Motor neuron (in vitro differentiated cells): ENCODE measurements around the gene NR1I3. TPM values are rescaled to one million over a fixed set of nuclear protein-coding genes. Genes with fewer than 3 reads are reported as not detected.
"Not testable (repeated sequence)": the region's sequence is repeated elsewhere in the genome, so short reads cannot be mapped to it uniquely, and the experiment has no call there.

ENCODE experiments used
- ATAC-seq, 8 experiments: fragments of 200-7000 bp; cut with Tn5 transposase; replicated peaks in 6 of 8; 2 replicates each; pipeline ENCODE4 v1.8.0; 2021; ENCODE audit warnings: mild to moderate bottlenecking in 8 of 8, moderate library complexity in 8 of 8
- H3K27ac ChIP-seq, 2 donors: fragments of 250-450 bp; sonication (Bioruptor Pico); 2 replicates each; pipeline ENCODE4 v1.9.0; 2021; ENCODE audit warnings: antibody characterized with exemption in 2 of 2, mild to moderate bottlenecking in 2 of 2, moderate library complexity in 1 of 2
- H3K4me1 ChIP-seq, 2 donors: fragments of 250-450 bp; sonication (Bioruptor Pico); replicated peaks in 1 of 2; 2 replicates each; pipeline ENCODE4 v1.6.1; 2021; ENCODE audit warnings: antibody characterized with exemption in 2 of 2, mild to moderate bottlenecking in 2 of 2, moderate library complexity in 1 of 2
- H3K4me3 ChIP-seq, 5 donors: fragments of 250-450 bp; sonication (Bioruptor Pico); 2 replicates each; pipeline ENCODE4 v1.9.0; 2021; ENCODE audit warnings: antibody characterized with exemption in 5 of 5, mild to moderate bottlenecking in 5 of 5, moderate library complexity in 4 of 5
- WGBS, 10 experiments: fragments of 450-650 bp; shearing (Covaris generic); methylation state at CpG; one replicate each; pipeline ENCODE4 v1.0.0; 2022; 5-methylcytosine and 5-hydroxymethylcytosine counted together
- in situ Hi-C, 9 experiments: fragments of 400-800 bp; cut with MboI; loops; one replicate each; pipeline ENCODE4 v1.15.0; 2021; ENCODE audit warnings: low sequenced_read_pairs in 9 of 9, low pct_unique_long_range_greater_than_20kb in 2 of 9; ENCODE audit not compliant: unreplicated experiment in 9 of 9
- total RNA-seq, 8 experiments: library from RNA; unstranded; fragments of 300-600 nt; gene quantifications; 2 replicates each; pipeline versions ENCODE4 v1.2.3 to v1.2.4, GENCODE V29; 2022

Gene NR1I3
- total RNA-seq, 8 experiments from 2014 or later: 1.2 to 6.1 (median 3.7) TPM

DNA sequence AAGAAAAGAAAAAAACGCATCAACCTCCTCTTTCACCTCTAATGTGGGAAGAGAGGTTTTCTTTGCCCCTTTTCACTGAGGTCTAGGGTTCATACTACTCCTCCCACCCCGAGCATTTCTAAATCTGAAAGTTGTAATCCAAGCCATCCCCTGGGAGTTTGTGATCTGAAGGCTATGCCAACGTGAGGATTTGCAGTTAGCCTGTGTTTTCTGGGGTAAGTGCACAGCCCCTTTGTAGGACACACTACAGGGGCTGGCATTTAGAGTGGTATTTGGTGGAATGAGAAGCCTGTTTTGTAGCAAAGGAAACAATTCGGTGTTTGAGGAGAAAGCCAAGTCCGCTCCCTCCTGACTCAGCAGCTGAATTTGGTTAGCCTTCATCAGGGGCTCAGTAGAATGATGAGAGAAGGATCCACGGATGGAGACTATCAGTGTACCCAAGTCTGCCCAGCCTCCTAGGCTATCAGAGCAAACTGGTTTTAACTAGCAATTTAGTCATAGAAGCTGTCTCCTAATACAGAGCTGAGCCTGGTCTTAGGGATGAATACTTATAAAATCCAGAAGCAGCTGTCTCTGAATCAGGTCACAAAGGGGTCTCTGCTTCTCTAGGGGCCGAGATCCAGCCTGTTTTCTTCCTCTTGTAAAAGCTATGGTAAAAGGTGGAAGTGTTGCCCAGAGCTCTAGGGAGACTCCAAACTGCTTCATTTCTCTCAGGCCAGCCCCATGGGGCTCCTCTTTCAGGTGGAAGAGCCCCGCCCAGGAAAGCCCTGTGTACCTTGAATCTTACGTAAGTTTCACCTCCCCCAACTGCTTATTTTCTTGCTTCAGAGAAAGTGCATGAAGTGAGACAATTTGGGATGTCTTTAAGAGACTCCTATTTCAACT, 22.6 kb upstream of the NR1I3 start:
- Histone ChIP-seq H3K4me3 (no peak overlapping the region), H3K27ac (no peak overlapping the region), H3K4me1 (peaks cover 2 to 5% of the 10 kb centered on the region in 2 donors)
- WGBS, 10 experiments: 0 to 67% (median 28%) methylated on average over 1 to 9 of the region's 9 CpGs; no CpG with 5 or more reads in 1 of the 10 experiments
- in situ Hi-C loops: no loop called here
- ATAC-seq: no peak

DNA sequence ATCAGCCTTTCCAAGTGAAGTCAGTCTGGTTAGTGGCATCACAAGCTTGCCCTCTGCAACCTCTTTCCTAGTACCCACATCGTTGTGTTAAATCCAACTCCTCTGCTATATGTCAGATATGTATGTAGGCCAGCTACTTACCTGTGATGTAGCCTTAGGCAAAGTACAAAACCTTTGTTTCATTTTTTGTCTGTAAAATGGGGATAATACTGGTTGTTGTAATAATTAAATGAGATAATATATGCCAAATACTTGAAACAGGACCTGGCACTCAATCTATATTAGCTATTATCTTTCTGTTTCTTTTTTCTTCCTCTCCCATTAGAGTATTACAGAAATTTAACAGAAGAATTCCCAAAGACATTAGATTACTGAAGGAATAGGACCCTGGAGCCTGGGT, 21.8 kb upstream of the NR1I3 start:
- no peak overlapping the region for H3K27ac ChIP-seq
- peaks cover 2 to 5% of the 10 kb centered on the region in 2 donors for H3K4me1 ChIP-seq
- ATAC-seq: no peak
- in situ Hi-C loops: no loop called here
- no peak overlapping the region for H3K4me3 ChIP-seq
- WGBS, 10 experiments: 33 to 88% (median 69%) methylated on average over 1 of the region's 1 CpG; no CpG with 5 or more reads in 4 of the 10 experiments

DNA sequence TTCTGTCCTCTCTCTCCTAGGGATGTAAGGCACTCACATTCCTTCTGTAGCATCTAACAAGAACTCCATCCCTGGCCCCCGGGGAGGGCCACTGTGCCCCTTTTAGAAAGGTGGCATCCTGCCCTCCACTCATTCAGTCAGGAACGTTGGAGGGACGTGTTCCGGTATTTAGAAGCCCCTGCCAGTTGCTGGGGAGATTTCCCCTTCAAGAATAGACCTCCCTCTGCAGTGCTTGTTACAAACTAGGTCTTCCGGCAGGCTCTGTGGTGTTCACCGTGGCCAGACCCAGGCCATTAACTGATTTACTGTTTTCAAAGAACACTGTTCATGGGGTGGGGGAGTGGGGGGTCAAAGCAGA, 21.3 kb upstream of the NR1I3 start:
- Histone ChIP-seq H3K4me3 (peak overlapping the region in 1 of 5 donors; percentile 51), H3K27ac (no peak overlapping the region), H3K4me1 (peaks cover 2 to 5% of the 10 kb centered on the region in 2 donors)
- WGBS, 10 experiments: 0 to 100% (median 25%) methylated on average over 1 to 6 of the region's 6 CpGs
- ATAC-seq: no peak
- in situ Hi-C loops: no loop called here

DNA sequence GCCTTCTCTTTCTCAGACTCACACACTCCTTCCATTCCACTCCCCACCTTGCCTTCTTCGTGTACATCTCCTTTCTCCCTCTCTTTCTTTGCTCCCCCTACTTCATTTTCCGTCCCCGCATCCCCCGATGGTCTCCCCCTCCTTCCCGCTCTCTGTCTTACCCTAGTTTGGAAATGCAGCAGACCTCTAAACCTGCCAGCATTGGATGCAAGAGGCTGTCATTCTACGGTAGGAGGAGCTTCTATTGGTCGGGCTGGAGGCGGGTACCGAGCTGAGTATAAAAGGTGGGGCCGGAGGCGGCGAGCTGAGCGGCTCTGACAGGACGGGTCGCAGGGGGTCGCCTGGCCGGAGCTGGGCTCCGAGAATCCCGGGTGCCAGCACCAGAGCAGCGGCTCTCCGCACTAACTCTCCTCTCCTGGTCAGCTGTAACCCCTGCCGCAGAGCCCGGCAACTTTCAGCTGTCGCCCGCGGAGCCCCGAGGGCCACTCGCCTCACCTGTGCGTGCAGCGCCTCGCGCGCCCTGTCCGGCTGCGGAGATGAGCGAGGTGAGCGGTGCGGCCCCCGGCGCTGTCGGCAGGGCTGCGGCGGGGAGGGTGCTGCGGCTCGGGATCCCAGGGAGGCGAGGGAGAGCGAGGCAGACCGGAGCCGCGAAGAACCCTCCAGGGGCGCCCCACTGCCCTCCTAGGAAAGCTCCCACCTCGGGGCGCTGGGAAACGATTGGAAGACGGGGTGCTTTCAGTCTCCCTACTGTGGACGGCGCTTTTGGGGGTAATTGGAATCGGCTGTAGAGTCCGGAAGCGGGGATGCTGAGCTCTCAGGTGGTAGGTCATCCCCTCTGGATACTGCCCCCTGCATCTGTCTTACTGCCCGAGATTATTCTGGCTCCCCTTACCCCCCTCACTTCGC, 20.7 kb upstream of the NR1I3 start, which contains the start of gene PCP4L1:
PCP4L1 (plus strand) TSS at position 307 of the 906 bp plus-strand sequence; CDS start at position 537, 230 bp downstream.
- Histone ChIP-seq H3K4me1 (peaks cover 2 to 5% of the 10 kb centered on the region in 2 donors), H3K27ac (no peak within 1 kb of the TSS), H3K4me3 (peak within 1 kb of the TSS; percentile 27 to 51 (median 39))
- 0 to 13% (median 2%) methylated on average over 1 to 41 of the region's 62 CpGs; no CpG with 5 or more reads in 2 of the 10 experiments for WGBS, 10 experiments
- peak; percentile 91 to 98 (median 96) for ATAC-seq
- in situ Hi-C loops: no loop called here

DNA sequence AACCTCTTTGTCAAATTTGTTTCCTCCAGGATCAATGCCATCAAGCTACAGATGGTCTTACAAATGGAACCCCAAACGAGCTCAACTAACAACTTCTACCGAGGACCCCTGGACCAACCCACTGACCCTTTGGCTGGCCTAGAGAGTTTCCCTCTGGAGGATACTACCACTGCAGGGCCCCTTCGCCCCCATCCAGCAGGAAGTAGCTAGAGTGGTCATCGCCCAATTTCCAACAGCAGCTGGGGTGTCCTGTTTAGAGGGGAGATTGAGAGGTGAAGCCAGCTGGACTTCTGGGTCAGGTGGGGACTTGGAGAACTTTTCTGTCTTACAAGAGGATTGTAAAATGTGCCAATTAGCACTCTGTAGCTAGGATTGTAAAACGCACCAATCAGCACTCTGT, 19.1 kb upstream of the NR1I3 start:
- H3K4me3 ChIP-seq, ATAC-seq, in situ Hi-C loops, H3K4me1 ChIP-seq, H3K27ac ChIP-seq: not testable (repeated sequence)
- 40 to 87% (median 84%) methylated on average over 1 to 4 of the region's 5 CpGs; no CpG with 5 or more reads in 4 of the 10 experiments for WGBS, 10 experiments

DNA sequence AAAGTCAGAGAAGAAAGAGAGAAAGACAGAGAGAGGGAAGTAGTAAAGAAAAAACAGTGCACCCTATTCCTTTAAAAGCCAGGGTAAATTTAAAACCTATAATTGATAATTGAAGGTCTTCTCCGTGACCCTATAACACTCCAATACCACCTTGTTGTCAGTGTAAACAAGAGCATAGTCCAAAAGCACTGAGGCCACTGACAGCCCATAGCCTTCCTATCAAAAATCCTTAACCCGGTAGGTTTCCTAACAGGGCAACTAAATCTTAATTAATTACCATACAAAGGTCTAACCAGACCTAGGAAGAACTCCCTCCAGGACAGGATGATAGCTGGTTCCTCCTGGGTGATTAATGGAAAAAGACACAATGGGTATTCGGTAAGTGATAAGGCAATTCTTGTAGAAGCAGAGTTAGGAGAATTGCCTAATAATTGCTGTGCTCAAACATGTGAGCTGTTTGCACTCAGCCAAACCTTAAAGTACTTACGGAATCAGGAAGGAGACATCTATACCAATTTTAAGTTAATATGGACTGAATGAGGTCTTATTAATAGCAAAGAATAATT, 18.0 kb upstream of the NR1I3 start:
- H3K4me1 ChIP-seq, H3K27ac ChIP-seq, ATAC-seq, in situ Hi-C loops, H3K4me3 ChIP-seq: not testable (repeated sequence)
- WGBS, 10 experiments: 31 to 97% (median 79%) methylated on average over 1 to 4 of the region's 4 CpGs

DNA sequence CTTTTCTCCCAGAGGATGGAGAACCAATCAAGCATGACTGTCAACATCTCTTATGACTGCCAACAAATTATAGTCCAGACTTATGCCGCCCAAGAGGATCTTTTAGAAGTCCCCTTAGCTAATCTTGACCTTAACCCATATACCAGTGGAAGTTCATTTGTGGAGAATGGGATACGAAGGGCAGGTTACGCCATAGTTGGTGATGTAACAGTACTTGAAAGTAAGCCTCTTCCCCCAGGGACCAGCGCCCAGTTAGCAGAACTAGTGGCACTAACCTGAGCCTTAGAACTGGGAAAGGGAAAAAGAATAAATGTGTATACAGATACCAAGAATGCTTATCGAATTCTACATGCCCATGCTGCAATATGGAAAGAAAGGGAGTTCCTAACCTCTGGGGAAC, 17.3 kb upstream of the NR1I3 start:
- H3K4me1 ChIP-seq, H3K27ac ChIP-seq, ATAC-seq, in situ Hi-C loops, H3K4me3 ChIP-seq: not testable (repeated sequence)
- WGBS, 10 experiments: 0 to 70% (median 42%) methylated on average over 1 to 5 of the region's 5 CpGs; no CpG with 5 or more reads in 1 of the 10 experiments

DNA sequence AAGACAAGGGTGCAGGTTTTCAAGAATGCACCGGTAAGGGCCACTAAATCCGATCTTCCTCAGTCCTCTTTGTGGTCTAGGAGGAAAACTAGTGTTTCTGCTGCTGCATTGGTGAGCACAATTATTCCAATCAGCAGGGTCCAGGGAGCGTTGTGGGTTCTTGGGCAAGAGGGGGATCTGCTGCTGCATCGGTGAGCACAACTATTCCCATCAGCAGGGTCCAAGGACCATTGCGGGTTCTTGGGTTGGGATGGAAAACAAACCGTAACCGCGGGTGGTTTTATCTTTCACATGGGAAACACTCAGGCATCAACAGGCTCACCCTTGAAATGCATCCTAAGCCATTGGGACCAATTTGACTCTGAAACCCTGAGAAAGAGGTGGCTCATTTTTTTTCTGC, 13.6 kb upstream of the NR1I3 start:
- WGBS, 10 experiments: 67 to 100% (median 83%) methylated on average over 3 to 8 of the region's 8 CpGs; no CpG with 5 or more reads in 3 of the 10 experiments
- no peak overlapping the region for H3K4me3 ChIP-seq
- no peaks in the 10 kb centered on the region for H3K4me1 ChIP-seq
- ATAC-seq: no peak
- in situ Hi-C loops: no loop called here
- H3K27ac ChIP-seq: no peak overlapping the region

DNA sequence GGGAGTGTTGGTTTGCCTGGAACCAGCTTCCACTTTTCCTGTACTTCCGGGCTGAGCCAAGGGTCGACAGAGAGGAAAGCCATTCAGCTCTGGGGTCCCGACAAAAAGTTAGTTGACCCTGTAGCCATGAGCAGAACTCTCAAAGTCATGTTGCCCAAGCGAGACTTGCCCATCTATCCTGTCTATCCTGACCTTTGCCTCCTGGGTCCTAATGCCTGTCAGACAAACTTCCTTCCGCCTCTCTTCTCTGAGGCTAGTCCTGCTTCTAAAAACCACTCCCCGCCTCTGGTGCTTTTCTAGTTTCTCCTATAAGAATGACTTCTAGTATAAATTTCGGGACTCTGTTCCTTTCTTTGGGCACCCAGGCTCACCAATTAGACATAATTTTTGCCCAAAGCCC, 12.8 kb upstream of the NR1I3 start:
- no peak overlapping the region for H3K4me3 ChIP-seq
- no peaks in the 10 kb centered on the region for H3K4me1 ChIP-seq
- in situ Hi-C loops: no loop called here
- H3K27ac ChIP-seq: no peak overlapping the region
- no peak for ATAC-seq
- WGBS, 10 experiments: 42 to 66% (median 59%) methylated on average over 1 to 6 of the region's 7 CpGs; no CpG with 5 or more reads in 2 of the 10 experiments

DNA sequence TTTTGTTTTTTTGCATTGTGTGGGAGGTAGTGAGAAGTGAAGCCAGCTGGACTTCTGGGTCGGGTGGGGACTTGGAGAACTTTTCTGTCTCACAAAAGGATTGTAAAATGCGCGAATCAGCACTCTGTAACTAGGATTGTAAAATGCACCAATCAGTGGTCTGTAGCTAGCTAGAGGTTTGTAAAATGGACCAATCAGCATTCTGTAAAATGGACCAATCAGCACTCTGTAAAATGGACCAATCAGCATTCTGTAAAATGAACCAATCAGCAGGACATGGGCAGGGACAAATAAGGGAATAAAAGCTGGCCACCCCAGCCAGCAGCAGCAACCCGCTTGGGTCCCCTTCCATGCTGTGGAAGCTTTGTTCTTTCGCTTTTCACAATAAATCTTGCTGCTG, 12.1 kb upstream of the NR1I3 start:
- in situ Hi-C loops, H3K4me1 ChIP-seq, H3K4me3 ChIP-seq, H3K27ac ChIP-seq, ATAC-seq: not testable (repeated sequence)
- 43 to 93% (median 84%) methylated on average over 3 to 5 of the region's 5 CpGs; no CpG with 5 or more reads in 3 of the 10 experiments for WGBS, 10 experiments

DNA sequence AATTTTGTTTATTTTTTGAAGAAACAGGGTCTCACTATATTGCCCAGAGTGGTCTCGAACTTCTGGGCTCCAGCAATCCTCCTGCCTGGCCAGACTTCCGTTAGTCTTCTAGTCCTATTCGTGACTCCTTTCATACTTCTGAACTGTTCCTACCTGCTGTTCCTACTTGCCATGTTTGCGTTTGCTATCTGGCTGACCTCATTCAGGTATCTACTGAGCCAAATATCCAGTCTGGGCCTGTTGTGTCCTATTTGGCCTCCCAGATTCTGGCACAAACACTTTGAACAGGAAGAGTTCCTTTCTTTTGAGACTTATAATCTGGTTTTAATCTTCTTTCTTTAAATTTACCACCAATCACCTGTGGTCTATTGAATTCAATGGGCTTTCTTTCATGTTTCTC, 6.9 kb upstream of the NR1I3 start:
- WGBS, 10 experiments: 17 to 85% (median 78%) methylated on average over 1 to 4 of the region's 4 CpGs; no CpG with 5 or more reads in 1 of the 10 experiments
- no peak for ATAC-seq
- Histone ChIP-seq H3K4me1 (no peaks in the 10 kb centered on the region), H3K27ac (no peak overlapping the region), H3K4me3 (no peak overlapping the region)
- in situ Hi-C loops: loop anchor here in 1 of 9 experiments (25.0 kb wide), 1 partner anchor 142 kb away; no protein-coding TSS in a partner anchor

DNA sequence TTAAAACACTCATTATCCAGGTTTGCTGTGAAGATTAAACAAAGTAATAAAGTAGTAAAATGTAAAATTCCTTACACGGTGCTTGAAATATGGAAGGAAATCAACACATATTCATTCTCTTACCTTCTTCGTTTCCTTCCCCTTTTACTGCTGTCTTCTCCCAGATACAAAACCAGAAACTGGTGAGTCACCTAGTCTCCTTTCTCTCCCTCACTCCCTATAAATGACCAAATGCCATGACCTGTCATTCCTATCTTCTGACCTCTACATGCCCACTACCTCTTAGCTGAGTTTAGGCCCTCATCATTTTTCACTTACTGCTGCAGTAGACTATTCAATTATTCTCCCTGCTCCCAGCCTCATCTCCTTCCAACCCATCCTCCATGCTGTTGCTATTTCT, 4.3 kb upstream of the NR1I3 start:
- in situ Hi-C loops: loop anchor here in 1 of 9 experiments (25.0 kb wide), 1 partner anchor 145 kb away; no protein-coding TSS in a partner anchor
- Histone ChIP-seq H3K27ac (no peak overlapping the region), H3K4me1 (no peaks in the 10 kb centered on the region), H3K4me3 (no peak overlapping the region)
- ATAC-seq: no peak
- 30 to 100% (median 86%) methylated on average over 1 to 2 of the region's 2 CpGs; no CpG with 5 or more reads in 1 of the 10 experiments for WGBS, 10 experiments
